ENCODE measurements around the gene HMCN2. TPM values are rescaled to one million over a fixed set of nuclear protein-coding genes. Genes with fewer than 3 reads are reported as not detected.
"Not testable (repeated sequence)": the region's sequence is repeated elsewhere in the genome, so short reads cannot be mapped to it uniquely, and the experiment has no call there.

Gene HMCN2
- total RNA-seq, 1 donor from 2014 or later: under 0.01 TPM

DNA sequence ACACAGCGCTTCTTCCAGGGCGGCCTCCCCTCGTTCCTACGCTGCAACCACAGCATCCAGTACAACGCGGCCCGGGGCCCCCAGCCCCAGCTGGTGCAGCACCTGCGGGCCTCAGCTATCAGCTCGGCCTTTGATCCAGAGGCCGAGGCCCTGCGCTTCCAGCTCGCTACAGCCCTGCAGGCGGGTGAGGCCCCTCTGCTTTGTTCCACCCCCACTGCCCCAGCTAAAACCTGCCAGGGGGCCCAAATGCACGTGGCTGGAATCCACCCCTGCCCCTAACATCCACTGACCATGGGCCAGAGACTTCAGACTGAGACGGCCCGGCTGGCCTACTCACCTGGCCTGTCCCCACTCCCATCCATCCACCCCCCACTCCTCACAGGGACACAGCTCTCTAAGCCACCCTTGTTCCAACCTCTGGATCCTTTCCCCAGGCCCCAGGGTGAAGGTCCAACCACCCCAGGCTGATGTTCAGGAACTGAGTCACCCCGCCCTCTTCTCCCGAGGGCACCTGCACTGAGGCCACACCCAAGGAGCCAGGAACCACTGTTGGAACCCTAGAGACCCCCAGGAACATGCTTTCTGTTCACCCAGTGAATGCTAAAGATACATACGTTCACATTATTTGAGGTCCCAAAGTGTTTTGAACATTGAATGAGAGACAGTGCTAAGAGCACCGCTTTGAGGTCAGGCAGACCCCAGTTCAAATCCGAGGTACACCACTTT is 160.3 kb downstream of the HMCN2 start:
- DNase-seq (ENCODE audit: low spot score in 2 of 2): no peak
- FAIRE-seq: no peak

DNA sequence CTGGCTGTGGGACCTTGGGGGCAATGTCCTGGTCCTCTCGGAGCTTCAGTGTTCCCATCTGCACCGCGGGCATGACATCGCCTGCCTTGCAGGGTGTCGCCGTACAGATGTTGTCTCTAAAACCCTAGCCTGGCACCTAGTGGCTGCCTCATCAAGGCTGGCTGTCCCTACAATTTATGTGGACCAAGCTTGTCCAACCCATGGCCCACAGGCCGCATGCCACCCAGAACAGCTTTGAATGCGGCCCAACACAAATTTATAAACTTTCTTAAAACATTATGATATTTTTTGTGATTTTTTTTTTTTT is 160.9 kb downstream of the HMCN2 start:
- DNase-seq (ENCODE audit: low spot score in 2 of 2): no peak
- no peak for FAIRE-seq

DNA sequence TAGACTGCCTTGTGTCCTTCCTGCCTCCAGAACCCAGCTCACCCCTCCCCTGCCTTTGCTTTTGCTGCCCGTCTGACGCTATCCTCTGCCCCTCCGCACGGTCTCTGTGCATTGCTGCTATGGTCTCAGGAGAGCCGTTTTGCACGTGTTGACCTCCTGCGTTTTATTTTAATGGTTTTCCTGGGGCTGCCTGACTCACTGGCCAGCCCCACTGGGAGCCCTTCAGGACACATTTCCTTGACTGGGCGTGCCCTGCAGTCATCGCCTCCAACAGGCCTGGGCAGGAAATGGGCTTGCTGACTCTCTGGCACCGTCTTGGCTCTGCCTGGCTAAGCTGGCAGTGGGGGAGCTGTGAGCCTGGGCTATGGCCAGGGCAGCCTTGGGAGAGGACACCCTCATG is 161.3 kb downstream of the HMCN2 start:
- FAIRE-seq (no peak), DNase-seq (ENCODE audit: low spot score in 2 of 2) (no peak)

DNA sequence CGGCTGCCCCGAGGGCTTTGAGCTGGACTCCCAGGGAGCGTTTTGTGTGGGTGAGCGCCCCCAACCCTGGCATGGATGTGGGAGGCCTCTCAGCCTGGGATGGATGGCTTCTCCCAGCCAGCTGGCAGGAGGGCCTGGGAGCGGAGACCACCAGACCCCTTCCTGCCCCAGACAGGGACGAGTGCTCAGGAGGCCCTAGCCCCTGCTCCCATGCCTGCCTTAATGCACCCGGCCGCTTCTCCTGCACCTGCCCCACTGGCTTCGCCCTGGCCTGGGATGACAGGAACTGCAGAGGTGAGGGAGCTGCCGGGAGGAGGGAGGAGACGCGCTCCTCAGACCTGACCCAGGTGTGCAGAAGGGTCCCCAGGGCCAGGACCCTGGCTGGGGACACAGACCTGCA is 161.8 kb downstream of the HMCN2 start:
- DNase-seq (ENCODE audit: low spot score in 2 of 2) (no peak), FAIRE-seq (no peak)

DNA sequence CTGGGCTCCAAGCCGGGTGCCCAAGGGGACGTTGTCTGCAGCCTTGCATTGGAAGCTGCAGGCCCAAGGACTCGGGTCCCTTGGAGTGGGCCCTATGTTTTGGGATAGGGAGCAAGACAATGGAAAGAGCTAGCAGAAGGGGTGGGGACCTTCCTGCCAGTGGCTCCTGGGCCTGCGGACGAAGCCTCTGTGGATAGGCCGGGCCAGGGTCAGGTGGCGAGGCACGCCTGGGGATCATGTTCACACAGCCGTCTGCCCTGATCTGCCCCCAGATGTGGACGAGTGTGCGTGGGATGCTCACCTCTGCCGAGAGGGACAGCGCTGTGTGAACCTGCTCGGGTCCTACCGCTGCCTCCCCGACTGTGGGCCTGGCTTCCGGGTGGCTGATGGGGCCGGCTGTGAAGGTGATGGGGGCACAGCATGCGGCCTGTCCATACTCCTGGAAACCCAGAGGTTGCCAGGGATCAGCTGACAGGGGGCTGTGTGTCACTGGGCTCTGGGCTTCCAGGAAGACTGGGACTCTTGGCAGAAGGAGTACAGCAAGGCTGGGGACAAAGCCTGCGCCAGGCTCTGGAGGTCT is 162.6 kb downstream of the HMCN2 start:
- DNase-seq (ENCODE audit: low spot score in 2 of 2) (no peak), FAIRE-seq (no peak)

DNA sequence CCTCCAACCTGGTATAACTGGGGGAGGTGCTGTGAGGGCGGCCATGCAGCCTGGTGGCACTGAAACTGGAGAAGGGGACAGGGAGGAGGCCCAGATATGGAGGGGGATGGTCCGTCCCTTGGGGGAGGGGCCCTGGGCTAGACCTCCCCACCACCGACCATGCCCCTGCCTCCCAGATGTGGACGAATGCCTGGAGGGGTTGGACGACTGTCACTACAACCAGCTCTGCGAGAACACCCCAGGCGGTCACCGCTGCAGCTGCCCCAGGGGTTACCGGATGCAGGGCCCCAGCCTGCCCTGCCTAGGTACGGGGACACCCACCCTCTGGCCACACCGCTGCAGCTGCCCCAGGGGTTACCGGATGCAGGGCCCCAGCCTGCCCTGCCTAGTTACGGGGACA is 163.8 kb downstream of the HMCN2 start:
- DNase-seq (ENCODE audit: low spot score in 2 of 2) (no peak), FAIRE-seq (no peak)

DNA sequence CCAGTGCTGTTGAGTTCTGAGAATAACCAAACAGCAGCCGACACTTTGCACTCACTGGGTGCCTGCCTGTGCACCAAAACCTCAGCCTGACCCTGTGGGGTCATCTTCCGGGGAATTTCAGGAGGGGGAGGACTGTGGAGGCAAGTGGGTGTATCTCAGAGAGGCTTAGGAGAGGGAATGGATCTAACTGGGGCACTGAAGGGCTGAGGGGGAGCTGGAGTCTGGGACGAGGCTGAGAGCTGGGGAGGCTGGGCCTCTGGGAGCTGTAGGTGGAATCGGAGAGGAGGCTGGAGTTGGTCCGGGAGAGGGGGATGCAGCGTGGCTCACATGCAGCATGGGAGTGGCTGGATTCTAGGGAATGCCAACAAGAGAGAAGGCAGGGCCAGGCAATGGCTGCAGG is 164.3 kb downstream of the HMCN2 start:
- FAIRE-seq (no peak), DNase-seq (ENCODE audit: low spot score in 2 of 2) (no peak)

DNA sequence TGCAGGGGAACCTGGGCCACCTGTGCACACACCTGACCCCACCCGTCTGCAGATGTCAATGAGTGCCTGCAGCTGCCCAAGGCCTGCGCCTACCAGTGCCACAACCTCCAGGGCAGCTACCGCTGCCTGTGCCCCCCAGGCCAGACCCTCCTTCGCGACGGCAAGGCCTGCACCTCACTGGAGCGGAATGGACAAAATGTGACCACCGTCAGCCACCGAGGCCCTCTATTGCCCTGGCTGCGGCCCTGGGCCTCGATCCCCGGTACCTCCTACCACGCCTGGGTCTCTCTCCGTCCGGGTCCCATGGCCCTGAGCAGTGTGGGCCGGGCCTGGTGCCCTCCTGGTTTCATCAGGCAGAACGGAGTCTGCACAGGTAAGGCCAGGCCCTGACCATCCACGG is 164.7 kb downstream of the HMCN2 start:
- FAIRE-seq: no peak

DNA sequence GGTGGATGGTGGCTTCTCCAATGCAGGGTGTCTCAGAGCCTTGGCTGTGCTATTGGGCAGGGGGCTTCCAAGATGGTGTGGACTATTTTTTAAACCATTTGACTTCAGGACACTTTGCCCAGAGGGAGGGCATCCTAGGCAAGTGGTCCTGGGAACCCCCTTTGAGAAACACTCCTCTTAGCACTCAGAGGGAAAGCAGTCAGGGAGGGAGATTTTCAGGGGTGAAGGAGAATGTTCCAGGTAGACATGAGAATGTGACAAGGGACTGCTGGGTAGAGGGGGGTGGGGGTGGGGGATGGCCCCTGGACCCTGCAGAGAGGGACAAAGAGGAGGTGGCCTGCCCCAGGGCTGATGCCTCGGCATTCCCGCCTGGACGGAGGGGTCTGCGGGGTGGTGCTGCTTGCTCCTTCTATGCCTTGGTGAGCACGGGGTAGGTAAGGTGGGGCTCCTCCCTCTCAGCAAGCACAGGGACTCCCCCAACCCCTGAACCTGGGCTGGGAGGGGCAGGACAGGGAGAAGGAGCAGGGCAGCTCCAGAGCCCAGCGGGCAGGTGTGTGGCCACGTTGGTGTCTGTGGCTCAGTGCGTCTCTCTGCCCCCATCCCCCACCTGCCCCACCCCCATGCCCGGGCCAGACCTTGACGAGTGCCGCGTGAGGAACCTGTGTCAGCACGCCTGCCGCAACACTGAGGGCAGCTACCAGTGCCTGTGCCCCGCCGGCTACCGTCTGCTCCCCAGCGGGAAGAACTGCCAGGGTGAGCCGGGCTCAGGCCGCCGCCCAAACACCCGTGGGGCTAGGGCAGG is 165.4 kb downstream of the HMCN2 start:
- no peak for FAIRE-seq

More for the DNA sequence above, 164.7 kb downstream of the HMCN2 start:
- DNase-seq (ENCODE audit: low spot score in 2 of 2): no peak

DNA sequence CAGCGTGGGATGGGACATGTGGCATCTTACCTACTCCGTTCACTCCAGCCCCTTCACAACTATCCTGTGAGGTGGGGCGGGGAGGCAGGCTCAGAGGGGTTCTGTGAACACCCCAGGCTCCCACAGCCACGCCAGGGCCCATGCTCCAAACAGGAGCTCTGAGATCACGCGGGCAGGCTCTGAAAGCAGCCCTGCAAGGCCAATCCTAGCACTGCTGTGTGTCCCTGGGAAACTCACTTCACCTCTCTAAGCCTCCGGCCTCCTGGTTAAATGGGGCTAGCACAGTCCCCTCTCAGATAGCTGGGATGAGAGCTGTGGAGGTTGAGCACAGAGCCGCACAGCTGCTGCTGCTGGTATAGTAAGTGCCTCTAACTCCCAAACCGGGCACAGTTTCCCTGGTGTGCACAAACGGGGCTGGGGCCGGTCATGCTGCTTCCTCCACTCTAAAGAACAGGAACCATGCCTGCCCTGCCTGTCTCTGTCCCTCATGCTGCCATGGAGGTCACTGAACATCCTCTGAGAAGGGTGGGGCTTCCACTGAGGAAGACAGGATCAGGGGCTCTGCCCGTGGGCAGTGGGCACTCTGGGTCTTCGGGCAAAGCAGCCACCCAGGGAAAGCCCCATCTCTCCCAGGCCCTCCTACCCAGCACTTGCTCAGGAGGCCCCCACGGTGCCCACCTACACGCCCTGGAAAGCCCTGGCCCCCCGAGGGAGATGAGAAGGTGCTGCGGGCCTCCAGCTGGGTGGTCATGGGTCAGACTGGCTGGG is 166.2 kb downstream of the HMCN2 start:
- no peak for DNase-seq (ENCODE audit: low spot score in 2 of 2)
- FAIRE-seq: no peak

More for the DNA sequence above, 165.4 kb downstream of the HMCN2 start:
- DNase-seq (ENCODE audit: low spot score in 2 of 2): no peak

DNA sequence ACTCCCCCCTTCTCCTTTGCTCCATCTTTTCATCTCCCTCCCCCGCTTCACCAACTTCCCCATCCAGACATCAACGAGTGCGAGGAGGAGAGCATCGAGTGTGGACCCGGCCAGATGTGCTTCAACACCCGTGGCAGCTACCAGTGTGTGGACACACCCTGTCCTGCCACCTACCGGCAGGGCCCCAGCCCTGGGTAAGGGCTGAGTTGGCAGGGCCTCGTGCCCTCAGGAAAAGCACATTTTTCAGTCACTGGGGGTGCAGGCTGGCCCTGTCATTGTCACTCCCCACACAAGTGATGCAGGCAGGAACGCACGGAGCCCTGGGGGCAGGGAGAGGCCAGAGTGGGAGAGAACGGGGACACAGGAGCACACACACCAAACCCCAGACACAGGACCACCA is 166.8 kb downstream of the HMCN2 start:
- DNase-seq (ENCODE audit: low spot score in 2 of 2) (no peak), FAIRE-seq (no peak)

DNA sequence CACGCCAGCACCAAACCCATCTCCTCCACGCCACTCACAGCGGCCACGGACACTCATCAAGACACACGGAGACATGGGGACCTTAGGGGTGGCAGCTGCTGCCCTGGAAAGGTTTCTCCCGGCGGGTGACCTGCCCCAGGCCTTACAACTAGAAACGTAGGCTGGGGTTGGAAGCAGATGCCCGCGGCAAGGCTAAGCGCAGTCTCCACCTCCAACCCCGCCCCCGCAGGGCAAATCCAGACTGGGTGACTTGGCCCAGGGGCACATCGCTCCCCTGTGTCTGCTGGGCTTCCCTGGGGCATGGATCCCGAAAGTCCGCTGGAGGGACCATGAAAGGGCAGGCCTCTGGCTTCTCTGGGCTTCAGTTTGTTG is 167.2 kb downstream of the HMCN2 start:
- DNase-seq (ENCODE audit: low spot score in 2 of 2) (no peak), FAIRE-seq (no peak)

DNA sequence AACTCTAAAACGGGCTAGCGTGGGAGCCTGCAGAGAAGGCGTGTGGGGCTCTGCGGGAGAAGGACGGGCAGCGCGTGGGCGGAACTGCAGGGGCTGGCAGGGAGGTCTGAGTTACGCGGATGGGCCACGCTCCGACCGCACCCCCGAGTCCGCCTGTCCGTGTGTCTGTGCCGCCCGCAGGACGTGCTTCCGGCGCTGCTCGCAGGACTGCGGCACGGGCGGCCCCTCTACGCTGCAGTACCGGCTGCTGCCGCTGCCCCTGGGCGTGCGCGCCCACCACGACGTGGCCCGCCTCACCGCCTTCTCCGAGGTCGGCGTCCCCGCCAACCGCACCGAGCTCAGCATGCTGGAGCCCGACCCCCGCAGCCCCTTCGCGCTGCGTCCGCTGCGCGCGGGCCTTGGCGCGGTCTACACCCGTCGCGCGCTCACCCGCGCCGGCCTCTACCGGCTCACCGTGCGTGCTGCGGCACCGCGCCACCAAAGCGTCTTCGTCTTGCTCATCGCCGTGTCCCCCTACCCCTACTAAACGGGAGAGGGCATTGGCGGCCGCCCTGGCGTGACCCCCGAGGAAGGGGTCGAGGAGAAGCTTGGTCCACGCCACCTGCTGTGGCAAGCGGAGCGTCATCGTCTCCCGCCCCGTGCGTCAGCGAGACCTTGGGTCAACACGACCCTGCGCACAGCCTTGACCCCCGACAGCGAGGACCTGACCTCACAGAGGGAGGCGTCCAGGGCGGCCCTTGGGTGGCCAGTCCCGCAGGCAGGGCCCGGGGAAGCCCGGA is 167.8 kb downstream of the HMCN2 start:
- DNase-seq (ENCODE audit: low spot score in 2 of 2) (peak in 1 of 2 donors; percentile 78), FAIRE-seq (no peak)

DNA sequence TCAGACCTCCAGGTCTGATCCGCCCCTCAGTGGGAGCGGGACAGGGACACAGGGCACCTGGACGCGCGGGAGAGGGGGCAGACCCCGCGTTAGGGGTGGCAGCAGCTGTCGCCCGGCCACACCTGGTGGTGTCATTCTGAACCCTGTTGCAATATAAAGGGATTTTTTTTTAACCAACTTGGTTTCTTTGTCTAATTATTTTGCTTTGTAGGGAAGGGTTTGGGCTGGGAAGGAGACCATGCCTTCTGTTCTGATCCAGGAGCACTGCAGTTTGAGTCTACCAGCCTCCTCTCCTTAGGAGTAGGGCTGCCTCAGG is 168.3 kb downstream of the HMCN2 start:
- no peak for FAIRE-seq

DNA sequence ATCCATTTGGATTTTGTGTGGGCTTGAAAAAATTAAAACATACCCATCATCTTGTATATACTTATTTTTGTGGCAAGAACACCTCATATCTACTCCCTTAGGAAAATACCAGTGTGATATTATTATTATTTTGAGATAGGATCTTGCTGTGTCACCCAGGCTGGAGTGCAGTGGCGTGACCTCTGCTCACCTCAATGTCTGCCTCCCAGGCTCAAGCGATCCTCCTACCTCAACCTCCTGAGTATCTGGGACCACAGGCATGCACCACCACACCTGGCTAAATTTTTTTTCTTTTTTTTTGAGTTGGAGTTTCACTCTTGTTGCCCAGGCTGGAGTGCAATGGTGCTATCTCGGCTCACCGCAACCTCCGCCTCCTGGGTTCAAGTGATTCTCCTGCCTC is 169.1 kb downstream of the HMCN2 start:
- not testable (repeated sequence) for FAIRE-seq; DNase-seq (ENCODE audit: low spot score in 2 of 2)

More for the DNA sequence above, 168.3 kb downstream of the HMCN2 start:
- no peak for DNase-seq (ENCODE audit: low spot score in 2 of 2)

DNA sequence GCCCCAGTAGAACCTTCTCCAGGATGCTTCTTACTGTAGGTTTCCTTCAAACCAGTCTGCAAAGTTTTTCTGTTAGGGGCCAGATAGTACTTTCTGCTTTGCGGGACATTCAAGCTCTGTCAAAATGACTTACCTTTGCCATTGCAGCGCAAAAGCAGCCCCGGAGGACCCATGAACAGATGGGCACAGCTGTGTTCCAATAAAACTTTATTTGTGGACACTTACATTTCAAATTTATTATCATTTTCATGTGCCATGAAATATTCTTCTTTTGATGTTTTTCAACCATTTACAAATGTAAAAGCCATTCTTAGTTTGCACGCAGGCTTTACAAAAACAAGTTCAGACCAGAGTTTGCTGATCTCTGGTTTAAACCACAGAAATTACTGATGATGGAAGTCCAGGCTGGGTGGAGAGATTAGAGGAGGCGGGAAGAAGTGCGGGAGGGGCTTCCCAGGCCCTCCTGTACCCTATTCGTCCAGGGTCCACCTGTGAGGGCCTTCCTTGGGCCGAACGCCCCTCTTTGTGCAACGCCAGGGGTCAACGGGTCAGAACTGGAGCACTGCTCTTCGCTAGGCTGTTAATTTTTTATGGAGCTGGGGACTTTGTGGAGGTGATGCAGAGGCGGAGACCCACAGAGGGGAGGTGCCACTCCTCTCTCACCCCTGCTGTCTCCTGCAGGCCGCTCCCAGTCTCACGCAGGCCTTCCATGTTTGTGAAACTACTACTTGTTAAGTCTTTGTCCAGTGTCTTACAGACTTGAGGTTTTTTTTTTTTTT is 171.6 kb downstream of the HMCN2 start:
- FAIRE-seq: no peak
- no peak for DNase-seq (ENCODE audit: low spot score in 2 of 2)

DNA sequence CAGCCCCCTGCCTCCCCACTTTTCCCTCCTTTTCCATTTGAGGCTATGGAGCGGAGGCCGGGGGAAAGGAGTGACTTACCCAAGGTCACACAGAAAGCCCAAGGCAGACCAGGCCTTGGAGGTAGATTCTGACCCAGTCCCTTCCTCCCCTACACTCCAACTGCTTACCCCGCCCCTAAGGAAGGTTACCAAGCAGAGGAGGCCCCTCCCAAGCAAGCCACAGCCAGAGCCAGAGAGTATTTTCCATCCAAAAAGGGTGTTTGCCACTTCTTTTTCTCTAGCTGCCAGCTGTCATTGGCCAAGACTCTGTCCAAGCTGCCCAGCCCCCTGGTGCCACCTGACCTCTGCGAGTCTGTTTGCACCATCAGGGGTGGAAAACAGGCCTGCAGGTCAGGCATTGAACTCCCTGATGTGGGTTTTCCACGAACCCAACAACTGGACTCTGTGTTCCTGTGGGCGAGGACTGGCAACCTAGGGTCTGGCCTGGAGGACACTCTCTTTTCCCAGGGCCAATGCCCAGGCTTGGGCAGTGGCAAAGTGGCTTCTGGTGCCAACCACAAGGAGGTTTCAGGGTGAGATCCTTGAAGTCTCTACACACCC is 172.9 kb downstream of the HMCN2 start:
- DNase-seq (ENCODE audit: low spot score in 2 of 2) (no peak), FAIRE-seq (no peak)

DNA sequence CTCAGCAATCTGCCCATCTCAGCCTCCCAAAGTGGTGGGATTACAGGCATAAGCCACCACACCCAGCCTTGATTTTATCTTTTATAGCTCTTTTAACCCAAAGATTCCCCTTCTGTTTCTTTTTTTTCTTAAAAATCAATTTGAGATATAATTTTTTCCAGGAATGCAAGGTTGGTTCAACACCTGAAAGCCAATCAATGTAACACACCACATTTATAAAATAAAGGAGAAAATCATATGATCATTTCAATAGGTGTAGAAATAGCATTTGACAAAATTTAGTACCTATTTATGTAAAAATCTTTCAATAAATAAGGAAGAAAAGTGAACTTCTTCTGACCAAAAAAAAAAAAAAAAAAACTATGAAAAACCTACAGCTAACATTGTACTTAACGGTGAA is 175.5 kb downstream of the HMCN2 start:
- FAIRE-seq (no peak), DNase-seq (ENCODE audit: low spot score in 2 of 2) (no peak)

DNA sequence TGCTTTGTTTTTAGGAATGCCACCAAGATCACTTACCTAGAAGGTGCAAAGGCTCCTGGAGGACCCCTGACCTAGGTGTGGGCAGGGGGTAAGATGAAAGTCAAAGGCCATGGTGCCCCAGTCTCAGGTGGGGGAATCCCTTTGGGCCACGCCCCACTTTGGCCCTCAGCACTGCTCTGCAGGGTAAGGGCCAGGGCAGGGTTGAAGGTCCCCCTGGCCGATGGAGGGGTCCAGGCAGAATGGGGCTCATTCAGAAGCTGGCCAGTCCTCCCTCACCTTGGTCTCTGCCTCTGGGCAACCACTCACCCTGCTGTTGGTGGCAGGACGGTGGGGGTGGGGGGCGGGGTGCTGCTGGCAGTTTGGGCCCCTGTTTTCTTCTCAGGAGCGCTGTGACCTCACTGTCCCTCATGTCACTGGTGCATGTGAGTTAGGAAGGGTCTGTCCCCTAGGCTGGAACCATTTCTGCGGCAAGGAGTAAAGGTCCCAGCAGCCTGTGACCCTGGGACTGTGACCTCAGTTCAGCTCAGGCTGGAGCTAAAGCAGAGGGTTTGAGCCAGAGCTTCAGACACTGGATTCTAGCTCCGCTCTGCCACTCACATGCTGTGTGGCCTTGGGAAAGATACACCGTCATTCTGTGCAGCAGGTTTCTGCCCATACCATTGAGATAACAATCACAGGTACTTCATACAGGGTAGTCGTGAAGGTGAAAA is 177.3 kb downstream of the HMCN2 start:
- no peak for FAIRE-seq

More for the DNA sequence above, 177.3 kb downstream of the HMCN2 start:
- DNase-seq (ENCODE audit: low spot score in 2 of 2): no peak

Measured in frontal cortex (tissue), 4 donors.